ENCODE measurements around the gene IRS2.

IRS2 gene

GRCh38 chr13:109760402-109760801, 26.0 kb downstream of the IRS2 start:
- in situ Hi-C loops (cut with HindIII; ENCODE audit: low sequenced_read_pairs): no loop called here

- in situ Hi-C loops (cut with HindIII; ENCODE audit: low sequenced_read_pairs): no loop called here
Observed at GRCh38 chr13:109759609-109760008, 26.8 kb downstream of the IRS2 start.

GRCh38 chr13:109758937-109759480, 27.4 kb downstream of the IRS2 start:
- in situ Hi-C loops (cut with HindIII; ENCODE audit: low sequenced_read_pairs): no loop called here

GRCh38 chr13:109756778-109757177, 29.6 kb downstream of the IRS2 start:
- in situ Hi-C loops (cut with HindIII; ENCODE audit: low sequenced_read_pairs): no loop called here

DNA sequence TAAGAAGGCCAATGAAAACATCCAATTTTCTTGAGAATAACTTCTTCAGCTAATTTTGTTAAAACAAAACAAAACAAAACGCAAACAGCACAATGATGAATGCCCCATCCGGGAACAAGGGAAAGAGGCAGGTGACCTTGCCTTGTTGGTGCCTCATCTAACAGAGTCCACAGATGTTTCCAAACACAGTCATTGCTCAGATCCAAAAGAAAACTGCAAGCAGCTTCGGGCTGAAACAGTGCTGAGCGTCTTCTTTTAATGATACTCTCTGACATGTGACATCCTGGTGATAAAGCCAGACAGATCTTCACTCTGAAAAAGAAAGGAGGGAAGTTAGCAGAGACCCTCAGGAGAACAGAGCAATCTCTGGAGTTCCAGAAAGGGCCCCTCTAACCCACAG, 30.4 kb downstream of the IRS2 start:
- in situ Hi-C loops (cut with HindIII; ENCODE audit: low sequenced_read_pairs): no loop called here

DNA sequence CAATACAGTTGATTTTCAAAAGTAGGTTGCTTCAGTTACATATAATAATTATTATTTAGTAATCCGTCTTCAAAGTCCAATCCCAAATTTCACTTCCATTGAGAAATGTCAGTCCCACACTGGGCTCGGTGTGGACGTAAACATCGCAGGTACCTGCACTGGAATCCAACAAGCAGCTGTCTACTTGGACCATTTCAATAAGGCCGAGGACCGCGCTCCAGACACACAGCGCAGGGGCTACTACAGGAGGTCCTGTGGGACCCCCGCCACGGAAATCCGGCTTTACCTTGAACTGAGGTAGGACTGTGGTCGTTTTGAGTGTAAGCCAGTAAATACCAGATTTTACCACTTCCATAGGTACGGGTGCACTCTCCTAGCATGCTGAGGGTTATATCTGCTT, 30.8 kb downstream of the IRS2 start:
- in situ Hi-C loops (cut with HindIII; ENCODE audit: low sequenced_read_pairs): no loop called here

- in situ Hi-C loops (cut with HindIII; ENCODE audit: low sequenced_read_pairs): no loop called here
Observed at GRCh38 chr13:109751477-109751876, 34.9 kb downstream of the IRS2 start.

DNA sequence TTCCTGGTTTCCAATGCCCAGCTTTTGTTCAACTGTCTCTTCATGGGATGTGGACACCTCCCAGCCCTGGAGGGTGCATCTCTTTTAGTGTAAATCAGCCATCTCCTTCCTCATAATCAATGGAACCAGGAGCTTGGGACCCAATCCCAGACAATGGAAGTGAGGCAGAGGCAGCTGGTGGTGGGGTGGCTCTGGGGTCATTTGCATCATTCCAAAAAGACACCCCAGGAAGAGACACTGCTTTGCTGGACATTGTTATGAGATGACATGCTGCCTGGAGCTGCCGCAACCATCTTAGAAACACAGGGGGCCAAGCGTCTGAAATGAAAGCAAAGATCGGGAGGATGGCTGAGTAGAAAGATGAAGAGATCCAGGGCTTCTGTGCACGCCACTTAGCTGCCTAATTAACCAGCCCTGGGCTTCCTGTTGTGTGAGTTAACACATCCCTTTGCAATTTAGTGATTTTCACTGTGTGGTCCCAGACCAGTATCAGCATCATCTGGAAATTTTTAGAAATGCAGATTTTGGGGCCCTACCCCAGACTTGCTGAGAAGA, 36.1 kb downstream of the IRS2 start:
- in situ Hi-C loops (cut with HindIII; ENCODE audit: low sequenced_read_pairs): no loop called here

DNA sequence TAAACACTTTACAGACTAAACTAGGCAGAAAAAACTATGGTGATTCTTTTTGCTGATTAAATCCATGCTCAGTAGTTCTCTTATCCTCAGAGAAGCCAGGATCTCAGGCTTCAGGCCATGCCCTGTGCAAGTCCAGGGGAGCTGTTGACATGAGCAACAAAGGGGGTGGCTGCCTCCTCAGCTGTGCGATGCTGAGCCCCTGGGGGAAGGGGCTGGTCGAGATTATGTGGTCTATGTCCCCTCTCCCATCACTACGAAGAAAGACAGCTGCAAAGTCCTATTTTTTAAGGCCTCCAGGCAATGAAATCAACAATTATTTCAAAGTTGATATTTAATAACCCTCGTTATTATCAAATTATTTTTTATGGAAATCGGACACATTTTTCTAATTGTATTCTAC, 37.0 kb downstream of the IRS2 start:
- in situ Hi-C loops (cut with HindIII; ENCODE audit: low sequenced_read_pairs): no loop called here

DNA sequence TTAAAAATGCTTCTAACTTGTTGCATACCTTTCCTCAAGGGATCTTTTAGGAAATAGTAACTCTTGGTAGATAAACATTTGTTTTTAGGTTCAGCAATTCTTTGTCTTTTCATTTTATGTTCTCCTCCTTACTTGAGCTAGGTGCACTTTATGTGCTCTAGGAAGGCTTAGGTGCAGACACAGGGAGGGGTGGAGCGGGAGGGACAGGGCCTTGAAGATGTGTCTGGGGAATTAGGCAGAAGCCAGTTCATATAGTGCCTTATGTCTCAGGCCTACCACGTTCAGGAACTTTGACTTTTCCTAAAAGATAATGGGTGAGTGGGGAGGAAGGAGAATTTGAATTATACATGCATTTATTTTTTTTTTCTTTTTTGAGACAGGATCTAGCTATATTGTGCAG, 37.7 kb downstream of the IRS2 start:
- in situ Hi-C loops (cut with HindIII; ENCODE audit: low sequenced_read_pairs): no loop called here

- in situ Hi-C loops (cut with HindIII; ENCODE audit: low sequenced_read_pairs): no loop called here
Observed at GRCh38 chr13:109747524-109747923, 38.9 kb downstream of the IRS2 start.

DNA sequence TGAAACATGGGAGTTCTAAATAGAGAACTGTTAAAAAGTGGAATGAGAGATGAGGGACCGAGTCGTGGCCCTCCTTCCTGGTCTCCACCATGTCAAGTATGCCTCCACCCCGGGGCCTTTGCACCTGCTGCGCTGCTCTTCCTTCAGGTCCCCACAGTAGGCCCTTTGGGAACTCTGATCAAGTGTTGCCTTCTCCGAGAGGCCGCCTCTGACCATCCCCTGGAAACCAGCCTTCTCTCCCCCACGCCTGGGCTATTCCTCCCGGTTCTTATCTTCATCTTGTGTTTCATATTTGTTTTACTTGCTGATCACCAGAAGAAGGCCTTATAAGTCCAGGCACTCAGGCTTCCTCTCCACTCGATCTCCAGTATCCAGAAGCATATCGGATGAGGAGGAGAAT, 40.0 kb downstream of the IRS2 start:
- in situ Hi-C loops (cut with HindIII; ENCODE audit: low sequenced_read_pairs): no loop called here

DNA sequence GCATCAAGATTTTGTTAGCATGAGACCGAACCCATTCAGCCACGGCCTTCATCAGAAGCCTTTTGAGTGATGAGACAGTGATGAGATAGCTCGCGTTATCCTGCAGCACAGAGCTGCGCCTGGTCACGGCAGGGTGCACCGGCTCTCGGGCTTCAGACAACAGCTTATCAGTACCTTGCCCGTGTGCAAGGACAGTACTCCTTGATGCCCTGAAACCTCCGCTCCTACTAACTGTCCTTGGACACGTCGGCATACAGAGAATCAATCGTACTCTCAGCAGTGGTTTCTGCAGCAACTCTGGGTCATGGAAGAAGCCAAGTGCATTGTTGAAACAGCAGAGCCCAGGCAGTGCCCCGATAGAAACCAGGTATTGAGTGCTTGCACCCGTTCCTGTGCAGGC, 40.7 kb downstream of the IRS2 start:
- in situ Hi-C loops (cut with HindIII; ENCODE audit: low sequenced_read_pairs): no loop called here

- in situ Hi-C loops (cut with HindIII; ENCODE audit: low sequenced_read_pairs): no loop called here
Observed at GRCh38 chr13:109745060-109745459, 41.3 kb downstream of the IRS2 start.

DNA sequence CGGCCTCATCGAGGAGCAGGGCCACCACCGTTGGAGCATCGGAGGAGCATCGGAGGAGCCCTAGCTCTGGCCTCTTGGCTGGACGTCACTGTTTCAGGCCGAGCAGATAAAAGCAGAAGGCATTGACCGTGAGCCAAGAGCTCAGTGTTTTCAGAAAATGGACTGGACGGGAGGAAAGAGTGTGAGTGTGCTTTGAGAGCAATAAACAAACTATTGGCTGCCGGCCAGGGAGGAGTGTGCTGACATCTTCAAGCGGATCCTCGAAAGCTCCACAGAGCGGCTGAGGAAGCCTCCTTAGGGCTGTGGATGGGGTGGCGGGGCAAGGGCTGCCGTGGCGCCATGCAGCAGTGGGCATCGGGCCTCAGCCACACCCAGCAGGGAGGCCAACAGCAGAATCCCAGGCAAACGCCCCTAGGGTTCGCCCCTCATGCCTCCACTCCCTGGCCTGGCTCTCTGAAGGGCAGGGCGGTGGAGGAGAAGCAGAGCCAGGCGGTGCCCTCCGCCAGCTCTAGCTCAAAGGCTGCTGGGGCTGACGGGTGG, 41.8 kb downstream of the IRS2 start:
- in situ Hi-C loops (cut with HindIII; ENCODE audit: low sequenced_read_pairs): no loop called here

GRCh38 chr13:109743706-109744453, 42.5 kb downstream of the IRS2 start:
- in situ Hi-C loops (cut with HindIII; ENCODE audit: low sequenced_read_pairs): no loop called here

- in situ Hi-C loops (cut with HindIII; ENCODE audit: low sequenced_read_pairs): no loop called here
Observed at GRCh38 chr13:109741966-109742365, 44.4 kb downstream of the IRS2 start.

DNA sequence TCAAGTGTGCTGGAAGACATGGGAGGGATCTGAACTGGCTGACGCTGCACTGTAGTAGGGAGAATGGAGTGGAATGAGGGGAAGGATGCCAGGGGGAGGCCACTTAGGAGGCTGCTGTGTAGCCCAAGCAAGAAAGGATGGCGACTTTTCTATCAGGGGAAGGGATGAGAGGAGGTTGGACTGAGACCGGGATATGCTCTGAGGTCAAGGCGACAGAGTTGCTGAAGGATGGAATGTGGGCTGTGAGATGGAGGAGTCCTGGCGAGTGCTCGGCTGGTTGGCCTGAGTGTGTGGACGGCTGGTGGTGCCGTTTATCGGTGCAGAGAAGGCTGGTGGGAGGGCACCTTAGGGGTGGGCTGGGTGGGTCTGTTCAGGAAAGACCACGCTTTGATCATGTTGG, 45.7 kb downstream of the IRS2 start:
- in situ Hi-C loops (cut with HindIII; ENCODE audit: low sequenced_read_pairs): no loop called here

- in situ Hi-C loops (cut with HindIII; ENCODE audit: low sequenced_read_pairs): no loop called here
Observed at GRCh38 chr13:109740121-109740520, 46.3 kb downstream of the IRS2 start.

DNA sequence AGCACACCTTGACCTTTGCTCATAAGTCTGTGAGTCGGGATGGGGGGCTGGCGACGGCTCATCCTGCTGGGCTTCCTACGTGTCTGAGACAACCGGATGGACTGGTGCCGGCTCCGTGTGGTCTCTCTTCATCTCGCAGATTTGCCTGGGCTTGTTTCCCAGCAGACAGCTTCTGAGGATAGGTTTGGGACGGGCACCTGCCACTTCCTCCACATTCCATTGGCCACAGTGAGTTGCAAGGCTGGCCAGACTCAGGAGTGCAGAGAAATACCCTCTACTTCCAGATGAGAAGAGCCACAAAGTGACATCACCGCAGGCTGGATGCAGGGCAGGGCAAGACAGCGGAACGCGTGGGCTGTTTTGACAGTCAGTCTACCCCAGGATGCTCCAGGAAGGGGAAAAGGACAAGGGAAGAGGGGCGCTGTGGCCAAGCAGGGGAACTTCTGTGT, 48.1 kb downstream of the IRS2 start:
- in situ Hi-C loops (cut with HindIII; ENCODE audit: low sequenced_read_pairs): no loop called here

- in situ Hi-C loops (cut with HindIII; ENCODE audit: low sequenced_read_pairs): no loop called here
Observed at GRCh38 chr13:109737606-109738005, 48.8 kb downstream of the IRS2 start.

DNA sequence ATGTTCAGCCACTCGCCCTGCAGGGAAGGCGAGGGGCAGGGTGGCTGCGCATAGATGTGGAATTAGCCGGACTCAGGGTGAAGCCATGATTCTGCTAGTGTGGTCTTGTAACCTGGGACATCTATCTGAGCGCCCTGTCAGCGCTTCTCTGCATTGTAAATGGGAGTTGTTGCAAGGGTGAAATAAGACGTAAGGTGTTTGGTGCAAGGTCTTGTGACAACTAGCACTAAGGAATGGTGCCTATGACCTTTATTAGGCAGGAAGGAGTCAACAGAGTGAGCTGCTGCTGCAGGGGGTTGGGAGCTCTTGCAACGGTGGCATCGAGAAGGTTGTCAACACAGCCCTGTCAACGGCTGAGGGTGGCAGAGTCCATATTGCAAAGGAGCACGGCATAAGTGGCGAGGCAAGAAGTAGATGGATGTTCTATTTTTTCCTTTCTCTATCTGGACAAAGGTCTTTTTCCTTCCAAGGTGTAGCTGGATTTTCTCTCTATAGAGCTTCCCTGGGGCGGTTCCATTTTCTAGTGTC, 49.3 kb downstream of the IRS2 start:
- in situ Hi-C loops (cut with HindIII; ENCODE audit: low sequenced_read_pairs): no loop called here

Measured in DLD1 (cell line).